Neural cell (in vitro differentiated cells): ENCODE data around the gene TRAK1.

Experiments used
- CTCF ChIP-seq: fragments of 450-650 bp; IDR thresholded peaks from 2 replicates; pipeline ENCODE4 v1.5.1; 2014; ENCODE audit warnings: antibody characterized with exemption, mild to moderate bottlenecking, moderate library complexity; ENCODE audit not compliant: poor library complexity, severe bottlenecking
- EP300 ChIP-seq: fragments of 450-650 bp; conservative IDR thresholded peaks from 2 replicates; pipeline ENCODE4 v1.6.1; 2014; ENCODE audit warnings: antibody characterized with exemption, mild to moderate bottlenecking, moderate library complexity; ENCODE audit not compliant: poor library complexity, severe bottlenecking
- EZH2 ChIP-seq: fragments of 200-600, 300-800 bp; shearing (Covaris generic), sonication (generic); IDR thresholded peaks from 2 replicates; pipeline ENCODE4 v1.6.1; 2014; ENCODE audit warnings: antibody characterized with exemption, low read length, borderline replicate concordance, mild to moderate bottlenecking; ENCODE audit not compliant: insufficient read depth, poor library complexity, severe bottlenecking
- MXI1 ChIP-seq: fragments of 450-650 bp; conservative IDR thresholded peaks from 2 replicates; pipeline ENCODE4 v1.6.1; 2014; ENCODE audit warnings: antibody characterized with exemption, mild to moderate bottlenecking; ENCODE audit not compliant: poor library complexity, severe bottlenecking
- POLR2AphosphoS5 ChIP-seq: IDR thresholded peaks from 2 replicates; pipeline ENCODE4 v1.6.1; 2012
- RAD21 ChIP-seq: fragments of 450-650 bp; conservative IDR thresholded peaks from 2 replicates; pipeline ENCODE4 v1.6.1; 2014; ENCODE audit warnings: antibody characterized with exemption, mild to moderate bottlenecking, moderate library complexity
- REST ChIP-seq: IDR thresholded peaks from 2 replicates; pipeline ENCODE4 v1.6.1; 2012; ENCODE audit warnings: borderline replicate concordance
- TAF1 ChIP-seq: IDR thresholded peaks from 2 replicates; pipeline ENCODE4 v1.6.1; 2012; ENCODE audit warnings: low read depth

GRCh38 chr3:42120866-42121265 lies 29.7 kb downstream of the TRAK1 start:
- TF ChIP-seq REST (no peak), EP300 (no peak), CTCF (no peak), EZH2 (no peak), MXI1 (no peak), TAF1 (no peak), POLR2AphosphoS5 (no peak), RAD21 (no peak)
